ENCODE measurements around the gene DUSP11. TPM values are rescaled to one million over a fixed set of nuclear protein-coding genes. Genes with fewer than 3 reads are reported as not detected.
"Not testable (repeated sequence)": the region's sequence is repeated elsewhere in the genome, so short reads cannot be mapped to it uniquely, and the experiment has no call there.

DUSP11 gene
- total RNA-seq, 2 donors from 2014 or later, result 31.0 to 31.1 TPM

- no peak for ATAC-seq
- H3K27ac Mint-ChIP-seq, result no peak overlapping the region
Measured at GRCh38 chr2:73740767-73741166, 39.1 kb downstream of the DUSP11 start.

GRCh38 chr2:73739101-73739500 is 40.8 kb downstream of the DUSP11 start:
- no peak overlapping the region for H3K27ac Mint-ChIP-seq
- peaks cover 5 to 6% of the 10 kb centered on the region in 2 donors for H3K9me3 Mint-ChIP-seq
- DNase-seq (ENCODE audit: low spot score in 2 of 2), result no peak
- no peak for ATAC-seq
- peaks cover 27 to 30% of the 10 kb centered on the region in 2 donors for H3K36me3 Mint-ChIP-seq

More at GRCh38 chr2:73740767-73741166, 39.1 kb downstream of the DUSP11 start:
- H3K36me3 Mint-ChIP-seq, result peaks cover 29 to 30% of the 10 kb centered on the region in 2 donors
- DNase-seq (ENCODE audit: low spot score in 2 of 2), result no peak
- H3K9me3 Mint-ChIP-seq, result peaks cover 5 to 6% of the 10 kb centered on the region in 2 donors

- H3K9me3 Mint-ChIP-seq, result peaks cover 5 to 6% of the 10 kb centered on the region in 2 donors
- peak; percentile 99 for ATAC-seq
- H3K36me3 Mint-ChIP-seq, result peaks cover 25 to 27% of the 10 kb centered on the region in 2 donors
- peak within 1 kb of the TSS; percentile 95 for H3K27ac Mint-ChIP-seq
- DNase-seq (ENCODE audit: low spot score in 2 of 2), result peak; percentile 94 to 97
Measured at GRCh38 chr2:73736855-73737779, 42.8 kb downstream of the DUSP11 start, which contains the start of gene TPRKB. TPRKB (minus strand) TSS chr2:73737345; CDS start chr2:73734569, 2,776 bp downstream.

GRCh38 chr2:73736378-73736777 is 43.5 kb downstream of the DUSP11 start:
- Mint-ChIP-seq H3K27ac (peak overlapping the region; percentile 95), H3K36me3 (peaks cover 19% of the 10 kb centered on the region in 2 donors), H3K9me3 (peaks cover 5 to 6% of the 10 kb centered on the region in 2 donors)
- DNase-seq (ENCODE audit: low spot score in 2 of 2) (no peak), ATAC-seq (no peak)

- no peak for ATAC-seq
- no peak for DNase-seq (ENCODE audit: low spot score in 2 of 2)
- Mint-ChIP-seq H3K36me3 (peaks cover 0 to 7% of the 10 kb centered on the region in 2 donors), H3K9me3 (no peaks in the 10 kb centered on the region), H3K27ac (peak overlapping the region; percentile 18 to 86)
Measured at GRCh38 chr2:73730810-73731209, 49.1 kb downstream of the DUSP11 start.

- no peak for DNase-seq (ENCODE audit: low spot score in 2 of 2)
- Mint-ChIP-seq H3K9me3 (no peaks in the 10 kb centered on the region), H3K36me3 (peaks cover 0 to 7% of the 10 kb centered on the region in 2 donors), H3K27ac (peak overlapping the region in 1 of 2 donors; percentile 82)
- no peak for ATAC-seq
Measured at GRCh38 chr2:73728711-73729110, 51.2 kb downstream of the DUSP11 start.

- no peak overlapping the region for H3K27ac Mint-ChIP-seq
- peaks cover 0 to 7% of the 10 kb centered on the region in 2 donors for H3K36me3 Mint-ChIP-seq
- DNase-seq (ENCODE audit: low spot score in 2 of 2), result no peak
- no peak for ATAC-seq
- H3K9me3 Mint-ChIP-seq, result no peaks in the 10 kb centered on the region
Measured at GRCh38 chr2:73728043-73728442, 51.9 kb downstream of the DUSP11 start.

GRCh38 chr2:73726657-73727056 is 53.2 kb downstream of the DUSP11 start:
- H3K9me3 Mint-ChIP-seq, result not testable (repeated sequence)

GRCh38 chr2:73718851-73719621 is 60.9 kb downstream of the DUSP11 start:
- H3K9me3 Mint-ChIP-seq, result peaks cover 0 to 6% of the 10 kb centered on the region in 2 donors
- no peak for DNase-seq (ENCODE audit: low spot score in 2 of 2)
- H3K27ac Mint-ChIP-seq, result peak overlapping the region in 1 of 2 donors; percentile 65
- H3K36me3 Mint-ChIP-seq, result peaks cover 5 to 8% of the 10 kb centered on the region in 2 donors
- ATAC-seq, result no peak

More at GRCh38 chr2:73726657-73727056, 53.2 kb downstream of the DUSP11 start:
- not testable (repeated sequence) for DNase-seq (ENCODE audit: low spot score in 2 of 2); H3K36me3 Mint-ChIP-seq; H3K27ac Mint-ChIP-seq; ATAC-seq

- no peak for DNase-seq (ENCODE audit: low spot score in 2 of 2)
- Mint-ChIP-seq H3K36me3 (peaks cover 10 to 13% of the 10 kb centered on the region in 2 donors), H3K27ac (no peak overlapping the region), H3K9me3 (peaks cover 3 to 11% of the 10 kb centered on the region in 2 donors)
- no peak for ATAC-seq
Measured at GRCh38 chr2:73718421-73718820, 61.5 kb downstream of the DUSP11 start.

- ATAC-seq; DNase-seq (ENCODE audit: low spot score in 2 of 2): not testable (repeated sequence)
- H3K9me3 Mint-ChIP-seq, result peaks cover 3 to 12% of the 10 kb centered on the region in 2 donors
- H3K36me3 Mint-ChIP-seq, result peaks cover 10 to 15% of the 10 kb centered on the region in 2 donors
- H3K27ac Mint-ChIP-seq, result peak overlapping the region in 1 of 2 donors; percentile 70
Measured at GRCh38 chr2:73717695-73718094, 62.2 kb downstream of the DUSP11 start.

GRCh38 chr2:73717251-73717606 is 62.7 kb downstream of the DUSP11 start:
- no peak for DNase-seq (ENCODE audit: low spot score in 2 of 2)
- H3K9me3 Mint-ChIP-seq, result peaks cover 3 to 12% of the 10 kb centered on the region in 2 donors
- H3K27ac Mint-ChIP-seq, result peak overlapping the region in 1 of 2 donors; percentile 70
- H3K36me3 Mint-ChIP-seq, result peaks cover 10 to 15% of the 10 kb centered on the region in 2 donors
- ATAC-seq, result peak in 1 of 2 donors; percentile 41

- H3K36me3 Mint-ChIP-seq, result peaks cover 10 to 15% of the 10 kb centered on the region in 2 donors
- ATAC-seq, result peak in 1 of 2 donors; percentile 72
- H3K9me3 Mint-ChIP-seq, result peaks cover 3 to 12% of the 10 kb centered on the region in 2 donors
- no peak for DNase-seq (ENCODE audit: low spot score in 2 of 2)
- H3K27ac Mint-ChIP-seq, result peak overlapping the region in 1 of 2 donors; percentile 70
Measured at GRCh38 chr2:73716543-73717250, 63.2 kb downstream of the DUSP11 start.

GRCh38 chr2:73714091-73714490 is 65.8 kb downstream of the DUSP11 start:
- Mint-ChIP-seq H3K9me3 (peaks cover 3 to 12% of the 10 kb centered on the region in 2 donors), H3K27ac (no peak overlapping the region), H3K36me3 (peaks cover 10 to 15% of the 10 kb centered on the region in 2 donors)
- DNase-seq (ENCODE audit: low spot score in 2 of 2) (no peak), ATAC-seq (no peak)

All from activated naive CD4-positive, alpha-beta T cell treated with anti-CD3 and anti-CD28 coated beads, Interleukin-2, amount 50 U/mL, for 72 hours (primary cell).